Rectal smooth muscle tissue (tissue), 1 donor: Measurements from ENCODE around the gene PFKL.

ENCODE experiments used
- H3K27ac ChIP-seq: one replicate; pipeline ENCODE4 v1.7.0; 2013; ENCODE audit warnings: low read depth, low read length, inconsistent platforms
- H3K27me3 ChIP-seq: one replicate; pipeline ENCODE4 v1.7.0; 2013; ENCODE audit warnings: low read length; ENCODE audit not compliant: control insufficient read depth, insufficient read depth
- H3K36me3 ChIP-seq: one replicate; pipeline ENCODE4 v1.7.0; 2013; ENCODE audit warnings: low read length; ENCODE audit not compliant: control insufficient read depth, insufficient read depth
- H3K4me1 ChIP-seq: one replicate; pipeline ENCODE4 v1.7.0; 2013; ENCODE audit warnings: low read length; ENCODE audit not compliant: control insufficient read depth, insufficient read depth
- H3K4me3 ChIP-seq: one replicate; pipeline ENCODE4 v1.7.0; 2013; ENCODE audit warnings: low read length
- H3K9ac ChIP-seq: one replicate; pipeline ENCODE4 v1.7.0; 2013; ENCODE audit warnings: low read length

PFKL gene

GRCh38 chr21:44283948-44284347 is 15.9 kb upstream of the PFKL start:
- Histone ChIP-seq H3K36me3 (no peaks in the 10 kb centered on the region), H3K27me3 (no peaks in the 10 kb centered on the region)

GRCh38 chr21:44285138-44285992 is 14.5 kb upstream of the PFKL start, which contains the start of gene AIRE:
Gene AIRE (plus strand): TSS chr21:44285876. CDS start chr21:44286007, 131 bp downstream.
- H3K9ac ChIP-seq = no peak within 1 kb of the TSS

More at GRCh38 chr21:44283948-44284347, 15.9 kb upstream of the PFKL start:
- no peaks in the 10 kb centered on the region for H3K4me1 ChIP-seq
- no peak overlapping the region for H3K9ac ChIP-seq
- no peak overlapping the region for H3K27ac ChIP-seq
- no peak overlapping the region for H3K4me3 ChIP-seq

GRCh38 chr21:44286086-44286715 is 13.7 kb upstream of the PFKL start:
- Histone ChIP-seq H3K27me3 (no peaks in the 10 kb centered on the region), H3K36me3 (no peaks in the 10 kb centered on the region), H3K4me3 (no peak overlapping the region), H3K27ac (no peak overlapping the region), H3K4me1 (no peaks in the 10 kb centered on the region), H3K9ac (no peak overlapping the region)

More at GRCh38 chr21:44285138-44285992, 14.5 kb upstream of the PFKL start, which contains the start of gene AIRE:
- H3K4me1 ChIP-seq = no peaks in the 10 kb centered on the region
- no peak within 1 kb of the TSS for H3K4me3 ChIP-seq
- H3K36me3 ChIP-seq = no peaks in the 10 kb centered on the region
- H3K27ac ChIP-seq = no peak within 1 kb of the TSS
- no peaks in the 10 kb centered on the region for H3K27me3 ChIP-seq

GRCh38 chr21:44286716-44287632 is 12.9 kb upstream of the PFKL start:
- H3K4me3 ChIP-seq = no peak overlapping the region
- H3K36me3 ChIP-seq = no peaks in the 10 kb centered on the region
- no peaks in the 10 kb centered on the region for H3K27me3 ChIP-seq
- no peak overlapping the region for H3K9ac ChIP-seq
- H3K4me1 ChIP-seq = no peaks in the 10 kb centered on the region
- H3K27ac ChIP-seq = no peak overlapping the region

GRCh38 chr21:44288251-44289110 is 11.4 kb upstream of the PFKL start:
- Histone ChIP-seq H3K9ac (no peak overlapping the region), H3K27ac (no peak overlapping the region), H3K36me3 (no peaks in the 10 kb centered on the region), H3K27me3 (no peaks in the 10 kb centered on the region), H3K4me1 (no peaks in the 10 kb centered on the region), H3K4me3 (no peak overlapping the region)

- H3K27me3 ChIP-seq = no peaks in the 10 kb centered on the region
- no peak overlapping the region for H3K9ac ChIP-seq
- H3K4me3 ChIP-seq = no peak overlapping the region
- no peak overlapping the region for H3K27ac ChIP-seq
- H3K4me1 ChIP-seq = no peaks in the 10 kb centered on the region
- H3K36me3 ChIP-seq = no peaks in the 10 kb centered on the region
Observed at GRCh38 chr21:44289381-44290010, 10.4 kb upstream of the PFKL start.

- no peak overlapping the region for H3K27ac ChIP-seq
- no peaks in the 10 kb centered on the region for H3K4me1 ChIP-seq
- H3K27me3 ChIP-seq = peaks cover under 1% of the 10 kb centered on the region
- H3K9ac ChIP-seq = no peak overlapping the region
- H3K4me3 ChIP-seq = no peak overlapping the region
- no peaks in the 10 kb centered on the region for H3K36me3 ChIP-seq
Observed at GRCh38 chr21:44290327-44291077, 9.4 kb upstream of the PFKL start.

- H3K27me3 ChIP-seq = peaks cover 3% of the 10 kb centered on the region
Observed at GRCh38 chr21:44291078-44291935, 8.5 kb upstream of the PFKL start.

GRCh38 chr21:44291936-44292811 is 7.7 kb upstream of the PFKL start:
- Histone ChIP-seq H3K4me1 (no peaks in the 10 kb centered on the region), H3K9ac (no peak overlapping the region), H3K36me3 (no peaks in the 10 kb centered on the region), H3K27me3 (peaks cover 3% of the 10 kb centered on the region), H3K27ac (no peak overlapping the region), H3K4me3 (no peak overlapping the region)

More at GRCh38 chr21:44291078-44291935, 8.5 kb upstream of the PFKL start:
- Histone ChIP-seq H3K4me3 (no peak overlapping the region), H3K4me1 (no peaks in the 10 kb centered on the region), H3K9ac (no peak overlapping the region), H3K27ac (no peak overlapping the region), H3K36me3 (no peaks in the 10 kb centered on the region)
